ENCODE results near the gene LAMB3. TPM values are rescaled to one million over a fixed set of nuclear protein-coding genes. Genes with fewer than 3 reads are reported as not detected.

Gene LAMB3
- 1,456 and 1,978 TPM in 2 replicates for total RNA-seq

GRCh38 chr1:209652121-209652735, at the start of gene LAMB3:
Gene LAMB3 (minus strand): TSS chr1:209652425. CDS start chr1:209650944, 1,481 bp downstream.

GRCh38 chr1:209674957-209675564, 22.8 kb upstream of the LAMB3 start, which contains the start of gene G0S2:
Gene G0S2 (plus strand): TSS chr1:209675412. CDS start chr1:209675685, 273 bp downstream.

DNA sequence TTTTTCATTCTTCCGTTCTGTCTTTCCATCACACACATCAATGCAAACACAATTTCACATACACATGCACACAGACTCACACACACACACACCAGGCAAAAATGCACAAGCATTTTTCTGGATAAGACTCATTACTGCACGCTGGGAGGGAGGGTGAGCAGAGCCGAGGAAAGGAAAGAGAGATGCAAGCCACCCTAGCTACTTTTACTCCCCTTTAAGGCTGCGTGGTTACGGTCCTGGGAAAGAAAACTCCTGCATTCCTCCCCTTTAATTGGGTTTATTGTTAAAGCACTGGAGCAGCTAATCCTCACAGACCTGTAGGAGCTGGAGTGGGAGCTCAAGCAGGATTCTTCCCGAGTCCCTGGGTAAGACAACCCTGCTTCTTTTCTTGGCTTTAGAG, 68.8 kb downstream of the LAMB3 start, which contains the start of gene CAMK1G:
Gene CAMK1G, plus strand, starts transcription at position 307 of the 400 bp plus-strand sequence. CDS start 11,270 bp downstream, outside the sequence.

Other genes with a start within 250 kb of the LAMB3 start
- gene CAMK1G, start 68.7 kb downstream of the LAMB3 start, total RNA-seq = not detected in 2 replicates
- gene G0S2, start 23.0 kb upstream of the LAMB3 start, total RNA-seq = 98.9 and 170 TPM in 2 replicates
- 1.7 and 4.1 TPM in 2 replicates for gene HSD11B1, start 52.4 kb upstream of the LAMB3 start, total RNA-seq
- gene TRAF3IP3, start 103.6 kb upstream of the LAMB3 start, total RNA-seq = not detected in 2 replicates
- 13.0 and 14.7 TPM in 2 replicates for gene C1orf74, start 132.1 kb upstream of the LAMB3 start, total RNA-seq
- 270 and 460 TPM in 2 replicates for gene IRF6, start 153.7 kb upstream of the LAMB3 start, total RNA-seq
- 6.2 and 15.2 TPM in 2 replicates for gene UTP25, start 175.5 kb upstream of the LAMB3 start, total RNA-seq

Measured in nasal cavity respiratory epithelium epithelial cell of viscerocranial mucosa (primary cell).